Activated naive CD8-positive, alpha-beta T cell (primary cell): ENCODE results near the gene LRRTM1.

Source experiments
- H3K27ac Mint-ChIP-seq: one replicate; pipeline ENCODE4 v1.8.0; 2021; ENCODE audit warnings: mixed read lengths
- H3K27me3 Mint-ChIP-seq: one replicate; pipeline ENCODE4 v1.8.0; 2021; ENCODE audit warnings: mixed read lengths
- H3K36me3 Mint-ChIP-seq: one replicate; pipeline ENCODE4 v1.8.0; 2021; ENCODE audit warnings: mixed read lengths
- H3K4me1 Mint-ChIP-seq: one replicate; pipeline ENCODE4 v1.8.0; 2021; ENCODE audit warnings: low read depth, mixed read lengths
- H3K4me3 Mint-ChIP-seq: one replicate; pipeline ENCODE4 v1.8.0; 2021; ENCODE audit warnings: mild to moderate bottlenecking, mixed read lengths
- H3K9me3 Mint-ChIP-seq: one replicate; pipeline ENCODE4 v1.8.0; 2021; ENCODE audit warnings: low read depth, mixed read lengths

Gene LRRTM1

GRCh38 chr2:80303909-80304837 lies at the start of gene LRRTM1:
LRRTM1 (minus strand) TSS chr2:80304752; CDS start chr2:80303819, 933 bp downstream.
- Mint-ChIP-seq H3K27me3 (peaks cover 13% of the 10 kb centered on the region), H3K9me3 (no peaks in the 10 kb centered on the region), H3K4me1 (no peaks in the 10 kb centered on the region), H3K36me3 (no peaks in the 10 kb centered on the region), H3K4me3 (no peak within 1 kb of the TSS), H3K27ac (no peak within 1 kb of the TSS)

- no peaks in the 10 kb centered on the region for H3K27me3 Mint-ChIP-seq
- no peaks in the 10 kb centered on the region for H3K9me3 Mint-ChIP-seq
- no peak overlapping the region for H3K4me3 Mint-ChIP-seq
- H3K4me1 Mint-ChIP-seq, result no peaks in the 10 kb centered on the region
- no peaks in the 10 kb centered on the region for H3K36me3 Mint-ChIP-seq
- no peak overlapping the region for H3K27ac Mint-ChIP-seq
Observed at GRCh38 chr2:80351231-80351630, 46.7 kb upstream of the LRRTM1 start.

- Mint-ChIP-seq H3K9me3 (peaks cover 4% of the 10 kb centered on the region), H3K4me1 (no peaks in the 10 kb centered on the region), H3K36me3 (no peaks in the 10 kb centered on the region), H3K27me3 (no peaks in the 10 kb centered on the region), H3K27ac (no peak overlapping the region), H3K4me3 (no peak overlapping the region)
Observed at GRCh38 chr2:80348953-80349352, 44.4 kb upstream of the LRRTM1 start.

GRCh38 chr2:80348078-80348477 lies 43.5 kb upstream of the LRRTM1 start:
- H3K9me3 Mint-ChIP-seq, result peaks cover 8% of the 10 kb centered on the region
- H3K4me1 Mint-ChIP-seq, result no peaks in the 10 kb centered on the region
- no peak overlapping the region for H3K4me3 Mint-ChIP-seq
- H3K27me3 Mint-ChIP-seq, result no peaks in the 10 kb centered on the region
- no peaks in the 10 kb centered on the region for H3K36me3 Mint-ChIP-seq
- no peak overlapping the region for H3K27ac Mint-ChIP-seq

- Mint-ChIP-seq H3K27ac (no peak overlapping the region), H3K9me3 (peaks cover 20% of the 10 kb centered on the region)
Observed at GRCh38 chr2:80340022-80340421, 35.5 kb upstream of the LRRTM1 start.

GRCh38 chr2:80338794-80339193 lies 34.2 kb upstream of the LRRTM1 start:
- Mint-ChIP-seq H3K27me3 (no peaks in the 10 kb centered on the region), H3K4me1 (no peaks in the 10 kb centered on the region), H3K4me3 (no peak overlapping the region), H3K36me3 (peaks cover 2% of the 10 kb centered on the region), H3K27ac (no peak overlapping the region), H3K9me3 (peaks cover 23% of the 10 kb centered on the region)

More at GRCh38 chr2:80340022-80340421, 35.5 kb upstream of the LRRTM1 start:
- Mint-ChIP-seq H3K4me1 (no peaks in the 10 kb centered on the region), H3K36me3 (peaks cover 2% of the 10 kb centered on the region), H3K4me3 (no peak overlapping the region), H3K27me3 (no peaks in the 10 kb centered on the region)

GRCh38 chr2:80335411-80335810 lies 30.9 kb upstream of the LRRTM1 start:
- Mint-ChIP-seq H3K4me1 (no peaks in the 10 kb centered on the region), H3K4me3 (no peak overlapping the region), H3K9me3 (peaks cover 12% of the 10 kb centered on the region), H3K27me3 (no peaks in the 10 kb centered on the region), H3K36me3 (no peaks in the 10 kb centered on the region), H3K27ac (no peak overlapping the region)

- H3K36me3 Mint-ChIP-seq, result no peaks in the 10 kb centered on the region
- H3K4me3 Mint-ChIP-seq, result no peak overlapping the region
- no peak overlapping the region for H3K27ac Mint-ChIP-seq
- no peaks in the 10 kb centered on the region for H3K27me3 Mint-ChIP-seq
- H3K4me1 Mint-ChIP-seq, result no peaks in the 10 kb centered on the region
- peaks cover 12% of the 10 kb centered on the region for H3K9me3 Mint-ChIP-seq
Observed at GRCh38 chr2:80333886-80334285, 29.3 kb upstream of the LRRTM1 start.

- Mint-ChIP-seq H3K36me3 (no peaks in the 10 kb centered on the region), H3K4me1 (no peaks in the 10 kb centered on the region), H3K27me3 (no peaks in the 10 kb centered on the region), H3K9me3 (peaks cover 12% of the 10 kb centered on the region), H3K27ac (no peak overlapping the region), H3K4me3 (no peak overlapping the region)
Observed at GRCh38 chr2:80330527-80331450, 26.2 kb upstream of the LRRTM1 start.

- H3K27ac Mint-ChIP-seq, result no peak overlapping the region
- no peak overlapping the region for H3K4me3 Mint-ChIP-seq
- no peaks in the 10 kb centered on the region for H3K4me1 Mint-ChIP-seq
- H3K27me3 Mint-ChIP-seq, result no peaks in the 10 kb centered on the region
- no peaks in the 10 kb centered on the region for H3K36me3 Mint-ChIP-seq
- H3K9me3 Mint-ChIP-seq, result peaks cover 6% of the 10 kb centered on the region
Observed at GRCh38 chr2:80329491-80329890, 24.9 kb upstream of the LRRTM1 start.

GRCh38 chr2:80328159-80328571 lies 23.6 kb upstream of the LRRTM1 start:
- no peaks in the 10 kb centered on the region for H3K36me3 Mint-ChIP-seq

GRCh38 chr2:80326861-80327260 lies 22.3 kb upstream of the LRRTM1 start:
- H3K9me3 Mint-ChIP-seq, result no peaks in the 10 kb centered on the region
- H3K27ac Mint-ChIP-seq, result no peak overlapping the region
- H3K4me1 Mint-ChIP-seq, result no peaks in the 10 kb centered on the region
- H3K36me3 Mint-ChIP-seq, result no peaks in the 10 kb centered on the region
- peaks cover 2% of the 10 kb centered on the region for H3K27me3 Mint-ChIP-seq
- H3K4me3 Mint-ChIP-seq, result no peak overlapping the region

More at GRCh38 chr2:80328159-80328571, 23.6 kb upstream of the LRRTM1 start:
- Mint-ChIP-seq H3K4me1 (no peaks in the 10 kb centered on the region), H3K9me3 (no peaks in the 10 kb centered on the region), H3K4me3 (no peak overlapping the region), H3K27me3 (no peaks in the 10 kb centered on the region), H3K27ac (no peak overlapping the region)

- H3K27ac Mint-ChIP-seq, result no peak overlapping the region
- no peak overlapping the region for H3K4me3 Mint-ChIP-seq
- no peaks in the 10 kb centered on the region for H3K4me1 Mint-ChIP-seq
- no peaks in the 10 kb centered on the region for H3K9me3 Mint-ChIP-seq
- H3K36me3 Mint-ChIP-seq, result no peaks in the 10 kb centered on the region
- peaks cover 4% of the 10 kb centered on the region for H3K27me3 Mint-ChIP-seq
Observed at GRCh38 chr2:80326214-80326613, 21.7 kb upstream of the LRRTM1 start.

- Mint-ChIP-seq H3K27ac (no peak overlapping the region), H3K9me3 (no peaks in the 10 kb centered on the region), H3K36me3 (no peaks in the 10 kb centered on the region), H3K4me3 (no peak overlapping the region), H3K27me3 (peaks cover 5% of the 10 kb centered on the region), H3K4me1 (no peaks in the 10 kb centered on the region)
Observed at GRCh38 chr2:80324525-80324924, 20.0 kb upstream of the LRRTM1 start.

- Mint-ChIP-seq H3K4me1 (no peaks in the 10 kb centered on the region), H3K27me3 (peaks cover 5% of the 10 kb centered on the region), H3K27ac (no peak overlapping the region), H3K4me3 (no peak overlapping the region), H3K36me3 (no peaks in the 10 kb centered on the region), H3K9me3 (no peaks in the 10 kb centered on the region)
Observed at GRCh38 chr2:80323610-80324009, 19.1 kb upstream of the LRRTM1 start.
